IMR-90 (cell line): ENCODE measurements around the gene MSH5.
"Not testable (repeated sequence)": the region's sequence is repeated elsewhere in the genome, so short reads cannot be mapped to it uniquely, and the experiment has no call there.

Experiments
- FOS ChIP-seq: fragments of 150-350 bp; IDR thresholded peaks from 2 replicates; pipeline ENCODE4 v1.6.1; 2016; ENCODE audit warnings: low read depth, low read length
- MAFK ChIP-seq: IDR thresholded peaks from 2 replicates; pipeline ENCODE4 v1.6.1; 2012; ENCODE audit warnings: low read depth, low read length, improper control_type of control experiment
- MAZ ChIP-seq: IDR thresholded peaks from 2 replicates; pipeline ENCODE4 v1.6.1; 2012; ENCODE audit warnings: low read depth, mild to moderate bottlenecking, low read length, improper control_type of control experiment, moderate library complexity, borderline replicate concordance
- MXI1 ChIP-seq: IDR thresholded peaks from 2 replicates; pipeline ENCODE4 v1.6.1; 2012; ENCODE audit warnings: low read depth, mild to moderate bottlenecking, low read length, moderate library complexity, borderline replicate concordance
- POLR2A ChIP-seq: IDR thresholded peaks from 2 replicates; pipeline ENCODE4 v1.6.1; 2012; ENCODE audit warnings: mild to moderate bottlenecking, low read depth, low read length
- RAD21 ChIP-seq: IDR thresholded peaks from 2 replicates; pipeline ENCODE4 v1.6.1; 2012; ENCODE audit warnings: low read length, improper control_type of control experiment
- RCOR1 ChIP-seq: IDR thresholded peaks from 2 replicates; pipeline ENCODE4 v1.6.1; 2012; ENCODE audit warnings: mild to moderate bottlenecking, low read length, improper control_type of control experiment; ENCODE audit not compliant: insufficient replicate concordance
- TF ChIP-seq, protein P1 (sequence below): conservative IDR thresholded peaks from 2 replicates; pipeline ENCODE4 v1.5.1; 2012; ENCODE audit warnings: mild to moderate bottlenecking, low read depth, low read length, improper control_type of control experiment
- TF ChIP-seq, protein P2 (sequence below): fragments of 150-350 bp; IDR thresholded peaks from 2 replicates; pipeline ENCODE4 v1.6.1; 2016; ENCODE audit warnings: low read depth, mild to moderate bottlenecking, low read length, moderate library complexity, borderline replicate concordance
- TF ChIP-seq, protein P3 (sequence below): fragments of 150-350 bp; IDR thresholded peaks from 2 replicates; pipeline ENCODE4 v1.6.1; 2017; ENCODE audit warnings: mild to moderate bottlenecking, antibody characterized with exemption, low read length, low read depth

DNA sequence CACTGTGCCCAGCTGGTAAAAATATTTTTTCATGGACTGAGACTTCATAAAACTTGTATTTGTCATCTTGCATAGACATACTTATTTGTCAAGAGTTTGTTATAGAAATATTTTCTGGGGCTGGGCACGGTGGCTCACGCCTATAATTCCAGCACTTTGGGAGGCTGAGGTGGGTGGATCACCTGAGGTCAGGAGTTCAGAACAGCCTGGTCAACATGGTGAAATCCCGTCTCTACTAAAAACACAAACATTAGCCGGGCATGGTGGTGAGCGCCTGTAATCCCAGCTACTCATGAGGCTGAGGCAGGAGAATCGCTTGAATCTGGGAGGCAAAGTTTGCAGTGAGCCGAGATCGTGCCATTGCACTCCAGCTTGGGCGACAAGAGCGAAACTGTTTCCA is 68.8 kb downstream of the MSH5 start:
- not testable (repeated sequence) for TF ChIP-seq MXI1, MAFK, POLR2A, RCOR1, RAD21, MAZ, FOS
- TF ChIP-seq, protein P1, sequence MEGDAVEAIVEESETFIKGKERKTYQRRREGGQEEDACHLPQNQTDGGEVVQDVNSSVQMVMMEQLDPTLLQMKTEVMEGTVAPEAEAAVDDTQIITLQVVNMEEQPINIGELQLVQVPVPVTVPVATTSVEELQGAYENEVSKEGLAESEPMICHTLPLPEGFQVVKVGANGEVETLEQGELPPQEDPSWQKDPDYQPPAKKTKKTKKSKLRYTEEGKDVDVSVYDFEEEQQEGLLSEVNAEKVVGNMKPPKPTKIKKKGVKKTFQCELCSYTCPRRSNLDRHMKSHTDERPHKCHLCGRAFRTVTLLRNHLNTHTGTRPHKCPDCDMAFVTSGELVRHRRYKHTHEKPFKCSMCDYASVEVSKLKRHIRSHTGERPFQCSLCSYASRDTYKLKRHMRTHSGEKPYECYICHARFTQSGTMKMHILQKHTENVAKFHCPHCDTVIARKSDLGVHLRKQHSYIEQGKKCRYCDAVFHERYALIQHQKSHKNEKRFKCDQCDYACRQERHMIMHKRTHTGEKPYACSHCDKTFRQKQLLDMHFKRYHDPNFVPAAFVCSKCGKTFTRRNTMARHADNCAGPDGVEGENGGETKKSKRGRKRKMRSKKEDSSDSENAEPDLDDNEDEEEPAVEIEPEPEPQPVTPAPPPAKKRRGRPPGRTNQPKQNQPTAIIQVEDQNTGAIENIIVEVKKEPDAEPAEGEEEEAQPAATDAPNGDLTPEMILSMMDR = not testable (repeated sequence)
- TF ChIP-seq, protein P2, sequence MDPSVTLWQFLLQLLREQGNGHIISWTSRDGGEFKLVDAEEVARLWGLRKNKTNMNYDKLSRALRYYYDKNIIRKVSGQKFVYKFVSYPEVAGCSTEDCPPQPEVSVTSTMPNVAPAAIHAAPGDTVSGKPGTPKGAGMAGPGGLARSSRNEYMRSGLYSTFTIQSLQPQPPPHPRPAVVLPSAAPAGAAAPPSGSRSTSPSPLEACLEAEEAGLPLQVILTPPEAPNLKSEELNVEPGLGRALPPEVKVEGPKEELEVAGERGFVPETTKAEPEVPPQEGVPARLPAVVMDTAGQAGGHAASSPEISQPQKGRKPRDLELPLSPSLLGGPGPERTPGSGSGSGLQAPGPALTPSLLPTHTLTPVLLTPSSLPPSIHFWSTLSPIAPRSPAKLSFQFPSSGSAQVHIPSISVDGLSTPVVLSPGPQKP = not testable (repeated sequence)
- TF ChIP-seq, protein P3, sequence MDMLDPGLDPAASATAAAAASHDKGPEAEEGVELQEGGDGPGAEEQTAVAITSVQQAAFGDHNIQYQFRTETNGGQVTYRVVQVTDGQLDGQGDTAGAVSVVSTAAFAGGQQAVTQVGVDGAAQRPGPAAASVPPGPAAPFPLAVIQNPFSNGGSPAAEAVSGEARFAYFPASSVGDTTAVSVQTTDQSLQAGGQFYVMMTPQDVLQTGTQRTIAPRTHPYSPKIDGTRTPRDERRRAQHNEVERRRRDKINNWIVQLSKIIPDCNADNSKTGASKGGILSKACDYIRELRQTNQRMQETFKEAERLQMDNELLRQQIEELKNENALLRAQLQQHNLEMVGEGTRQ = not testable (repeated sequence)
